ENCODE measurements around the gene INO80B. TPM values are rescaled to one million over a fixed set of nuclear protein-coding genes. Genes with fewer than 3 reads are reported as not detected.
"Not testable (repeated sequence)": the region's sequence is repeated elsewhere in the genome, so short reads cannot be mapped to it uniquely, and the experiment has no call there.

The INO80B gene
- total RNA-seq, 1 donor from 2014 or later = 15.7 TPM

GRCh38 chr2:74464406-74464805, 9.5 kb downstream of the INO80B start:
- no peak for ATAC-seq
- DNase-seq (ENCODE audit: missing footprints) = no peak
- intact Hi-C loops (cut with DNase I) = no loop called here

GRCh38 chr2:74470742-74471141, 15.9 kb downstream of the INO80B start:
- ATAC-seq; DNase-seq (ENCODE audit: missing footprints); intact Hi-C loops (cut with DNase I): not testable (repeated sequence)

GRCh38 chr2:74471332-74472065, 16.6 kb downstream of the INO80B start:
- intact Hi-C loops (cut with DNase I) = no loop called here
- DNase-seq (ENCODE audit: missing footprints) = no peak
- ATAC-seq = no peak

- peak; percentile 95 for ATAC-seq
- peak; percentile 96 for DNase-seq (ENCODE audit: missing footprints)
- intact Hi-C loops (cut with DNase I) = no loop called here
Observed at GRCh38 chr2:74472086-74472944, 17.4 kb downstream of the INO80B start, which contains the start of gene MRPL53. Gene MRPL53, minus strand, starts transcription at chr2:74472680. Its CDS starts 20 bp downstream, at chr2:74472660.

GRCh38 chr2:74472945-74473258, 18.0 kb downstream of the INO80B start:
- intact Hi-C loops (cut with DNase I) = no loop called here
- ATAC-seq (peak; percentile 0), DNase-seq (ENCODE audit: missing footprints) (no peak)

- no peak for ATAC-seq
- intact Hi-C loops (cut with DNase I) = no loop called here
- no peak for DNase-seq (ENCODE audit: missing footprints)
Observed at GRCh38 chr2:74474481-74474880, 19.6 kb downstream of the INO80B start.

- DNase-seq (ENCODE audit: missing footprints) = no peak
- no peak for ATAC-seq
- intact Hi-C loops (cut with DNase I) = no loop called here
Observed at GRCh38 chr2:74474899-74475298, 20.0 kb downstream of the INO80B start.

GRCh38 chr2:74481431-74481830, 26.5 kb downstream of the INO80B start:
- ATAC-seq = no peak
- intact Hi-C loops (cut with DNase I) = no loop called here
- DNase-seq (ENCODE audit: missing footprints) = no peak

- DNase-seq (ENCODE audit: missing footprints) (no peak), ATAC-seq (peak; percentile 56)
- intact Hi-C loops (cut with DNase I) = loop anchor here (2.0 kb wide), 2 partner anchors 27 to 47 kb away; partner anchors contain the start of genes AUP1, HTRA2 and INO80B
Observed at GRCh38 chr2:74481961-74482800, 27.3 kb downstream of the INO80B start.

GRCh38 chr2:74482801-74483674, 28.2 kb downstream of the INO80B start, which contains the start of the genes CCDC142 and TTC31:
Gene CCDC142, minus strand, starts transcription at chr2:74482998. Its CDS starts 161 bp downstream, at chr2:74482837.
Gene TTC31, plus strand, starts transcription at chr2:74483081. Its CDS starts 15 bp downstream, at chr2:74483096.
- peak; percentile 99 for ATAC-seq
- intact Hi-C loops (cut with DNase I) = loop anchor here (1.0 to 2.0 kb wide), 3 partner anchors 28 to 104 kb away; partner anchors contain the start of genes AUP1, HTRA2 and INO80B
- peak; percentile 97 for DNase-seq (ENCODE audit: missing footprints)

GRCh38 chr2:74483675-74484164, 28.8 kb downstream of the INO80B start:
- ATAC-seq; DNase-seq (ENCODE audit: missing footprints): not testable (repeated sequence)
- intact Hi-C loops (cut with DNase I) = loop anchor here (1.0 to 2.0 kb wide), 3 partner anchors 29 to 104 kb away; partner anchors contain the start of genes AUP1, HTRA2 and INO80B

GRCh38 chr2:74486141-74486540, 31.3 kb downstream of the INO80B start:
- DNase-seq (ENCODE audit: missing footprints) = no peak
- ATAC-seq = no peak
- intact Hi-C loops (cut with DNase I) = no loop called here

GRCh38 chr2:74488643-74489481, 34.0 kb downstream of the INO80B start:
- ATAC-seq = no peak
- intact Hi-C loops (cut with DNase I) = no loop called here
- DNase-seq (ENCODE audit: missing footprints) = no peak

GRCh38 chr2:74489906-74490305, 35.0 kb downstream of the INO80B start:
- no peak for DNase-seq (ENCODE audit: missing footprints)
- intact Hi-C loops (cut with DNase I) = no loop called here
- no peak for ATAC-seq

GRCh38 chr2:74491648-74492544, 37.0 kb downstream of the INO80B start:
- DNase-seq (ENCODE audit: missing footprints) (no peak), ATAC-seq (no peak)
- intact Hi-C loops (cut with DNase I) = no loop called here

GRCh38 chr2:74493546-74493945, 38.7 kb downstream of the INO80B start:
- ATAC-seq (no peak), DNase-seq (ENCODE audit: missing footprints) (no peak)
- intact Hi-C loops (cut with DNase I) = no loop called here

All from Right ventricle myocardium inferior (tissue), 1 donor.